ENCODE measurements around the gene ARHGEF4.
"Not testable (repeated sequence)": the region's sequence is repeated elsewhere in the genome, so short reads cannot be mapped to it uniquely, and the experiment has no call there.

Gene ARHGEF4

DNA sequence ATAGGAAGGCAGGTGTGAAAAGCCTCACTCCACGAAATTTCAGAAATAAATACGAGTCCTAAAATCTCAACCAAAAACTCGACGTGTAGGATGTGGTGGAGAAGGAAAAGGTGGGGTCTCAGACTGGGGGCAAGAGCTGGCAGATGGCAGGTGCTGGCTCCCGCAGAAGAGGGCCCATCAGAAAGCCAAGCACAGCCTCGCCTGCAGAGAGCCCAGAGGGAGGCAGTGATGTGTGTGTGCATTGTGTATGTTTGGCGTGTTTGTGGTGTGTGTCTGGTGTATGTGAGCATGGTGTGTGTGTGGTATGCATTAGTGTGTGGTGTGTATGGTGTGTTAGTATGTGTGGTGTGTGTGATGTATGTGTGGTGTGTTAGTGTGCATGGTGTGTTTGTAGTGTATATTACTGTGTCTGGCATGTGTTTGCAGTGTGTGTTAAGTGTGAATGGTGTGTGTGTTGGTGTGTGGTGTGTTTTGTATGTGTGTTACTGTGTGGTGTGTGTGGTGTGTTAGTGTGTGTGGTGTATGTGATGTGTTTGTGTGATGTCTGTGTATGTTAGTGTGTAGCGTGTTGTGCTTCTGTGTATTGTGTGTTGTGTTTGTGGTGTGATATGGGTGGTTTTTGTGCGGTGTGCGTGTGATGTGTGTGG is 140.0 kb downstream of the ARHGEF4 start:
- no peak for DNase-seq (ENCODE audit: low read depth)

DNA sequence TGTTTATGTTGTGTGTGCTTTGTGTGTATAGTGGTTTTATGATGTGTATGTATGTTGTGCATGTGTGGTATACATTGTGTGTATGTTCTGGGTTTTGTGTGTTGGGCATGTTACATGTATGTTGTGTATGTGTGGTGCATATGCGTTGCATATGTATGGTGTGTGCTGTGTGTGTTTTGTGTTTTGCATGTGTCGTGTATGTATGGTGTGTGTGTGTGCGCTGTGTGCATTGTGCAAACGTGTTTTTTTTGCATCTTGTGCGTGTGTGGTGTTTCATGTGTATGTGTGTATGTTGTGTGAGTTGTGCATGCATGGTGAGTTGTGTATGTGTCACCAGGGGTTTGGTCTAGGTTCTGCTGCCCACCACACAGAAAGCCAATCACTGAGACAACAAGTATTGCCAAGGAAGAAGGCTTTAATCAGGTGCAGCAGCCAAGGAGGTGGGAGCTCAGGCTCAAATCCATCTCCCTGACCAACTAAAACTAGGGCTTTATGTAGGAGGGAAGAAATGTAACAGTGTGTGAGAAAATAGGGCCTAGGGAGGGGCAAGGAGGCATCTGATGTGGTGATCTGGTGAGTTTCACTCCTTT is 140.8 kb downstream of the ARHGEF4 start:
- no peak for DNase-seq (ENCODE audit: low read depth)

DNA sequence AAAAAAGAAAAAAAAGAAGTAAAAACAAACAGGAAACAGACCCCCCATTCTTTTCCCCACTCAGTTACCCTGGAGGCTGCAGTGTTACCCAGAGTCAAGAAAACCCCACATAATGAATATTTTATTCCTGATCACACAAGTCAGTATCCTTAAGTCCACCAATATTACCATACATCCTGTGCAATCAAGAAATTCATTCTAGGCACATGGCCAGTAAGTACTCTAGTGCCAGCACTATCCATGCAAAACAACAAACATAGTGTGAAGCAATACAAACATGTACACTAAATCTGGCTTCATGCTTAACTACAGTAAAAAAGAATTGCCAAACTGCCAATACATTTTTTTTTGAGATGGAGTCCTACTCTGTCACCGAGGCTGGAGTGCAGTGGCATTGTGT is 145.0 kb downstream of the ARHGEF4 start:
- DNase-seq (ENCODE audit: low read depth): no peak

GRCh38 chr2:130985206-130985780 is 148.6 kb downstream of the ARHGEF4 start:
- no peak for DNase-seq (ENCODE audit: low read depth)

DNA sequence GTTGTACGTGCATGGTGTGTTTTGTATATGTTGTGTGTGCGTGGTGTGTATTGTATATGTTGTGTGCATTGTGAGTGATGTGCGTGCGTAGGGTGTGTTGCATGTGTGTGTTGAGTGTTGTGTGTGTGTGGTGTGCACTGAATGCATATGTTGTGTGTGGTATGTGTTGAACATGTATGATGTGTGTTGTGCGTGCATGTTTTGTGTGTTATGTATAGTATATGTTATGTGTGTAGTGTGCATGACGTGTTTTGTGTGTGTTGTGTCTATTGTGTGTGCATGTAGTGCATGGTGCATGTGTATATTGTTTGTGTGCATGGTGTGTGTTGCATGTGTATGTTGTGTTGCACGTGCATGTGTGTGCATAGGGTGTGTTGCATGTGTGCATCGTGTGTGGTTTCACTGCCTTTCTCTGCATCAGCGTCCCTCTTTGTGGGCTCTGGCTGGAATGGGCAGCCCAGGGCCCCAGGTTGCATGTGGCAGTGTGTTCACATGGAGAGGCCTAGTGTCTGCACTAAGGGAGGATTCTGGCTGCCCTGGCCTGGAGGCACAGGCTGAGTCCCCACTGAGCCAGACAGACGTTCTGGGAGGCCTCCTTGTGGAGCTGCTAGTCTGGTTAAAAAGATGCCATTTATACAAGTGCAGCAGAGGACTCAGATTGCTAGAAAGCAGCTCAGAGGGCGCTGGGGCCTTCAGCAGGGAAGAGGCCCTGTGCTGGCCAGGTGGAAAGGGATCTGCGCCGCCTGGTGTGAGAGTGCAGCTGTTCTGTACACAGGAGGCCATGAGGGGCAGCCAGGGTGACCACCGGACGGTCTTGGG is 149.3 kb downstream of the ARHGEF4 start:
- DNase-seq (ENCODE audit: low read depth): no peak

- no peak for DNase-seq (ENCODE audit: low read depth)
Observed at GRCh38 chr2:130986890-130987493, 150.3 kb downstream of the ARHGEF4 start.

GRCh38 chr2:130987519-130988425 is 151.1 kb downstream of the ARHGEF4 start:
- no peak for DNase-seq (ENCODE audit: low read depth)

GRCh38 chr2:130991446-130991845 is 154.7 kb downstream of the ARHGEF4 start:
- DNase-seq (ENCODE audit: low read depth): not testable (repeated sequence)

GRCh38 chr2:130992003-130992402 is 155.3 kb downstream of the ARHGEF4 start:
- not testable (repeated sequence) for DNase-seq (ENCODE audit: low read depth)

GRCh38 chr2:130996691-130997090 is 160.0 kb downstream of the ARHGEF4 start:
- no peak for DNase-seq (ENCODE audit: low read depth)

DNA sequence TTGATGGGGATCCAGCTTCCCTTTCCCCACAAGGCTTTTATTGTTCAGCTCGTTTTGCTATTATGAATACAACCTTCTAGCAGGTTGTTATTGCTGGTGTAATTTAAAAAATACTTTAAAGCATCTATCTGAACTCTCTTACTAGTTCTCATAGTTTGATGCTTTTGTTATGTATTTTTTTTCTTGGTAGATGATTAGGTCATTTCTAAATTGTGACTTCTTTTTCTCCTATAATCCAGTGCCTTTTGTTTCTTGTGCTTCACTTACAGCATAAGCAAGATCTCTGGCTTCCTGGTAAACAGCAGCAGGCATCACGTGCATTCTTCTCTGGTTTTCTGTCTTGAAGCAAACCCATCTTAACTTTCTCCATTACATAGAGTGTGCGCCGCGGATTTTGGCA is 160.5 kb downstream of the ARHGEF4 start:
- DNase-seq (ENCODE audit: low read depth): no peak

DNA sequence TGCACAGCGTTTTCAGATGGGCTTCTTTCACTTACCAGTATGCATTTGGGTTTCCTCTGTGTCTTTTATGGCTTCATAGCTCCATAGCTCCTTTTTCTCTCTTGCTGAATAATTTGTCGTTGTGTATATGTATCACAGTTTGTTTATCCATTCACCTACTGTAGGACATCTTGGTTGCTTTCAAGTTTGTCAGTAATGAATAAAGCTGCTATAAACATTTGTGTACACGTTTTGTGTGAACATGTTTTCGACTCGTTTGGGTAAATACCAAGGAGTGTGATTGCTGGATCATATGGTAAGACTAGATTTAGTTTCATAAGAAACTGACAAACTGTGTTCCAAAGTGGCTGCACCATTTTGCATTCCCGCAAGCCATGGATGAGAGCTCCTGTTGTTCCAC is 161.8 kb downstream of the ARHGEF4 start:
- no peak for DNase-seq (ENCODE audit: low read depth)

DNA sequence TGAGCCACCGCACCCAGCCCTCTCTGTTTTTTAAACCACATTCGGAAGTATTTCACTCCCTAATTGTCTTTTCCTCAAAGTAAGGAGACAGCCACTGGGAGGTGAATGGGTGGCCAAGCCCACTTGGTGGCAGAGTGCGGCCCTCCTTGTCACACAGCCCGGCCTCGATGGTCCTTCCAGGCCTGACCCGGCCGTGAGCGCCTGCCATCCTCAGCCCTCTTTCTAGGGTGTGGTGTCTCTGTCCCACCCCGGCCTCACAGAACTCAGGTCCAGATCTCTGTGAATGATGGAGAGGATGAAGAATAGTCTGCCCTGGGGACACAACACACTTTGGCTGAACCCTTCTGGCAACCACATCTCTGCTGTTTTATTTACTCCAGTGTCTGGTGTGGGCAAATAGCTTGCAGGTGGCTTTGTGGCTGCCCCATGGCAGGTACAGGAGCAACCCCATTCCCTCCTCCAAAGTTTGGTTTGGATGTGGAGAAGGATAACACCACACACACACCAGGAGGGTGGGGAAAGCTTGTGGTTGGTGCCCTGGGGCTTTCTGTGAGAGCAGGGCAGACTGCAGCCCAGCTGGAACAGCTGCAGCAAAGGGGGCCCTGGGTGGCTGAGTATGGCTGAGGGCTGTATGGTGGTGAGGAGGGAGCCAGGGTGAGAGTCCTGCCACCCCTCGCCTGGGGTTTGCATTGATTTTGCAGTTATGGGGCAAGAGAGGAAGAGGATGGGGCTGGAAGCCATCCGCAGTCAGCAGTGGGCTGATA is 167.9 kb downstream of the ARHGEF4 start:
- DNase-seq (ENCODE audit: low read depth): no peak

GRCh38 chr2:131005216-131005935 is 168.7 kb downstream of the ARHGEF4 start:
- no peak for DNase-seq (ENCODE audit: low read depth)

DNA sequence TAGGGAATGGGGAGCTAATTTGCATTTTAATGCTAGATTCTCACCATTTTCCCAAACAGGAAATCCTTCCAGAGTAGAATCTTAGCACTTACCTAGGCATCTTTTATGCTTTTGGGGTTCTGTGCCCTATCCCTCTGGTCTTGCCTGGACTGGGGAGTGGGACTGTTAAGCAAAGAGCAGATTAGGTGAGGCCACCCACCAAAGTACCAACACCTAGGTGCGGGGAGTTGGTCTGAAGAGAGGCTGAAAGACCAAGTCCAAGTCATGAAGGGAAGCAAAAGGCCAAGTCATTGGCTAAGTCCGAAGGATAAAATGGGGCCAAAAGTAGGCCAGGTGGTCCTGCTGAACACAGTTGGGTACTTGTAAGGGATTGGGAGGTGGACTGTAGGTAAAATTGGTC is 169.8 kb downstream of the ARHGEF4 start:
- DNase-seq (ENCODE audit: low read depth): no peak

- no peak for DNase-seq (ENCODE audit: low read depth)
Observed at GRCh38 chr2:131008967-131009366, 172.3 kb downstream of the ARHGEF4 start.

GRCh38 chr2:131009713-131010475 is 173.2 kb downstream of the ARHGEF4 start:
- no peak for DNase-seq (ENCODE audit: low read depth)

GRCh38 chr2:131010566-131010965 is 173.9 kb downstream of the ARHGEF4 start:
- DNase-seq (ENCODE audit: low read depth): no peak

- no peak for DNase-seq (ENCODE audit: low read depth)
Observed at GRCh38 chr2:131011486-131011885, 174.8 kb downstream of the ARHGEF4 start.

All from activated T-cell treated with anti-CD3 and anti-CD28 coated beads for 1 hour (primary cell).